HG03378 (cell line): Measurements from ENCODE around the gene WNK4.
"Not testable (repeated sequence)": the region's sequence is repeated elsewhere in the genome, so short reads cannot be mapped to it uniquely, and the experiment has no call there.

Experiments
- ATAC-seq: cut with Tn5 transposase; IDR thresholded peaks from one replicate; pipeline ENCODE4 v1.9.1; 2021; ENCODE audit warnings: mild to moderate bottlenecking, moderate library complexity; ENCODE audit not compliant: unreplicated experiment

WNK4 gene

DNA sequence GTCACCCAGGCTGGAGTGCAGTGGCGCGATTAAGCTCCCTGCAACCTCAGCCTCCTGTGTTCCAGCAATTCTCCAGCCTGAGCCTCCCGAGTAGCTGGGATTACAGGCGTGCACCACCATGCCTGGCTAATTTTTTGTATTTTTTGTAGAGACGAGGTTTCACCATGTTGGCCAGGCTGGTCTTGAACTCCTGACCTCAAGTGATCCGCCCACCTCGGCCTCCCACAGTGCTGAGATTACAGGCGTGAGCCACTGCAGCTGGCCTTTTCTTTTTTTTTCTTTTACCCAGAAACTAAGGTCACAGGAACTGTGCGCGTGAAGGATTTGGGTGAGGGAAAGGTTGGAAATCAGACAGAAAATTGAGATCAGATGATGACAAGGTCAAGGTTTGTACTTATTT, 10.4 kb upstream of the WNK4 start:
- not testable (repeated sequence) for ATAC-seq

DNA sequence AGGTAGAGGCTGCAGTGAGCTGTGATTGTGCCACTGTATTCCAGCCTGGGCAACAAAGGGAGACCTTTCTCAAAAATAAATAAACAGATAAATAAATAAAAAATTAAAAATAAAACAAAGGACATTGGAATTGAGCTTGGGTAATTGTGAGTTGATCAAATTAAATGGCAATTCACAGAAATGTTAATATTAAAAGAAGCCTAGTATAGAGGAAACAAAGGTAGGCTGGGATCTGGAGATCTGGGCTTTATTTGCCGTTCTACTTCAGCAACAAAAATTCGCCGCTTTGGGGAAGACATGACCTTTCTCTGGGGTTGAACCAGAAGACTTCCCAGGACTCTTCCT, 7.5 kb upstream of the WNK4 start:
- ATAC-seq = no peak

DNA sequence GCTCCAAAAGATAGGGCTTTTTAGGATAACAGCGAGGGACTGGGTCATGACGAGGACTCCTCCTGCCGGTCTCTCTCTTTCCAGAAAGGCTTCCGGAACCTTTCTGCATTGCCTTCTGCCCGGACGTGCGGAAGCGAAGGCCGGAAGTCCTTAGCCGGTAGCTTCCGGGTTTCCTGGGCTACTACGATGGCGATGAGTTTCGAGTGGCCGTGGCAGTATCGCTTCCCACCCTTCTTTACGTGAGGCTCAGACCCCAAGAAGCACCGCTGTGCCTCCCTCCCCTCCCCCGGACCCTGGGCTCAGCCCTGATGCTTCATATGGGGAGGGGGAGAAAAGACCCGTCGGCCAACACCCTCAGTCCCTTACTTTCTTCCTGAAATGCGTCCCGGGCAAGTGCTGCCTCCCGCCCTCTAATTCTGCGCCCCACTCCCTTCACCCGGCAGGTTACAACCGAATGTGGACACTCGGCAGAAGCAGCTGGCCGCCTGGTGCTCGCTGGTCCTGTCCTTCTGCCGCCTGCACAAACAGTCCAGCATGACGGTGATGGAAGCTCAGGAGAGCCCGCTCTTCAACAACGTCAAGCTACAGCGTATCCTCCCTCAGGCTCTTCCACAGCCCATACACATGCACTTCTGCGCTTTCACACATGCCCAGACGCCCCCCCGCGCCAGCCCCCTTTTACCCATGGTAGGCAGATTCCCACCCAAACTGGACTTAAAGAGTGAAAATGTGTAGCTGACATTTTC, 6.9 kb upstream of the WNK4 start, which contains the start of gene VPS25:
TSS of gene VPS25 (plus strand) at position 160 of the 746 bp plus-strand sequence. CDS start at position 187, 27 bp downstream.
- ATAC-seq = no peak

DNA sequence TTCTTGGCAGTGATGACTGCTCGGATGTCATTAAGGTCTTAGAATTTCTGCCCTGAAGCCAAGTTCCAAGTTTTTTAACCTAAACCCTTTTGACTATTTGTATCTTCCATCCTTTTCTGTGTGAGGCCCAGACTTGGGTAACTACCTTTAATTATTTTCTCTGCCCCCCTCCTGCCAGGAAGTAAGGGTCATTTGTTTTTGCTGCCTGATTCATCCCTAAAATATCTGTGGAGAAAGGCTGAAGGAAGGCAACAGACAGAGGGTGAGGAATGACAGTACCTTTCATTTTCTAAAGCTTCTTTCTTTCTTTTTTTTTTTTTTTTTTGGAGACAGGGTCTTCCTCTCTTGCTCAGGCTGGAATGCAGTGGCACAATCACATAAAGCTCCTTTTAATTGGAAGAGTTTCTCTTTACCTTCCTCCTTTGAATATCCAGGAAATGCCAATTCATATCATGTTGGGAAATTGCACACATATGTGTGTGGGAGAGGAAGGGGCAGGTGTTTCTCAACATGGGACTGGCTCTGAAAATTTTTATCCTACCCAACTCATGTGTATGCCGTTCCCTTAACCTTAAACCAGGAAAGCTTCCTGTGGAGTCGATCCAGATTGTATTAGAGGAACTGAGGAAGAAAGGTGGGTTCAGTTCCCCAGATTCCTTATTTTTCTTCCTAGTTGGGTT, 6.2 kb upstream of the WNK4 start:
- ATAC-seq = no peak

DNA sequence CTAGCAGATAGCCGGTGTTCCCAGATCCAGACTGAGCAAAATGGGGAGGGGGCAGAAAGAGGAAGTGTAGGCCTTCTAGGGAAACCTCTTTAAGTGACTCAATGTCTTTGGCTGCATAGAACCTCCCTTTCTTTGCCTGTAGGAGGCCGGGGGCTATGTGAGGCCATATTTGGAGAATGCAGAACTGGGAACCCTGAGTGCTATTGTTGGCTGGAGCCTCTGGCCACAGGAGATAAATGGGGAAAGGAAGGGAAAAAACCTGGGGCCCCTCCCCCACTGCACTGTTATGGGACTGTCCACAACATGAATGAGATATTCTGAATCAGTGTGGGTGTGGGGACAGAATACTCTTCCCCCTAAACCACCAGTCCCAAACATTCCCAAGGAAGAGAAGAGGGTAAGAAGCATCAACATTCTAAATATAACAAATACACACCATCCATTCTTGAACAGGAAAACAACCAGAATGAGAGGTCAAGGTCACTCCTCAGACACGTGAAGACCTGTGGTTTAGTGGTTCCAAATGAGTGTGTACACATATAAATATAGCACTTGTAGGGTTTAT, 4.8 kb upstream of the WNK4 start:
- no peak for ATAC-seq

DNA sequence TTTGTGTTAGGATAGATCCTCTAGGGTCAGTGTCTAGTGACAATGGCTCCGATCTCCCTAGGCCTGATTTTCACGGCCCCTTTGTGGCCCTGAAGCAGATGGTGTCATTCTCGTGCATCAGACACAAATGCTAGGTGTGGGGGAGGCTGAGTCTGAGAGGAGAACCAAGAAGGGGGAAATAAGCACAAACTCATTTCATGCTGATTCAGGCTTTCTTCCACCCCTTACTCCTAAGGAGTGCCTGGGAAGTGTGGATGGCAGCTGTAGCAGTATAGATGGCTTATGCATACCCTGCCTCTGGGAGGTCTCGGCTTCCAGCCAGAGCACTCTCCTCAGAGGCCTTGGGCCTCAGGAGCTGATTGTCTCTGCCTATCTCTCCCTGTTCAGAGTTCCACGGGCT, 1.8 kb upstream of the WNK4 start:
- ATAC-seq = no peak

DNA sequence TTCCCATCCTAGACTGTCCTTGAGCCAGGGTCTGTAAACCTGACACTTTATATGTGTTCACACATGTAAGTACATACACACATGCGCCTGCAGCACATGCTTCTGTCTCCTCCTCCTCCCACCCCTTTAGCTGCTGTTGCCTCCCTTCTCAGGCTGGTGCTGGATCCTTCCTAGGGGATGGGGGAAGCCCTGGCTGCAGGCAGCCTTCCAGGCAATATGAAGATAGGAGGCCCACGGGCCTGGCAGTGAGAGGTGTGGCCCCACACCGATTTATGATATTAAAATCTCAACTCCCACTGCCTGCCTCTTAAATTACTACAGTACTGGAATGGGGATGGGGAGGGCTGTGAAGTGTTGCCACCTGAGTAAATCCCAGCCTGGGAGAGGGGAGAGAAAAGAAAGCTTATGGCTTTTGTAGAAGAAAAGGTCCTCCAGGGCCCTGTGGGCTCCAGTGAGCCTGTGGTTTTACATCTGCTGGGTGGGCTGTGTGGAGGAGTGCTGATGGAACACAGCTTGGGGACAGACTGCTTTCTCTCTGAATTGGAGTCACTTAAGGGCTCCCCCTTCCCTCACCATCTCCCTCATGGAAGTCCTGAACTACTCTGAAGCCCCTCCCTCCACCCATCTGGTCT, 990 bp upstream of the WNK4 start:
- ATAC-seq = no peak

DNA sequence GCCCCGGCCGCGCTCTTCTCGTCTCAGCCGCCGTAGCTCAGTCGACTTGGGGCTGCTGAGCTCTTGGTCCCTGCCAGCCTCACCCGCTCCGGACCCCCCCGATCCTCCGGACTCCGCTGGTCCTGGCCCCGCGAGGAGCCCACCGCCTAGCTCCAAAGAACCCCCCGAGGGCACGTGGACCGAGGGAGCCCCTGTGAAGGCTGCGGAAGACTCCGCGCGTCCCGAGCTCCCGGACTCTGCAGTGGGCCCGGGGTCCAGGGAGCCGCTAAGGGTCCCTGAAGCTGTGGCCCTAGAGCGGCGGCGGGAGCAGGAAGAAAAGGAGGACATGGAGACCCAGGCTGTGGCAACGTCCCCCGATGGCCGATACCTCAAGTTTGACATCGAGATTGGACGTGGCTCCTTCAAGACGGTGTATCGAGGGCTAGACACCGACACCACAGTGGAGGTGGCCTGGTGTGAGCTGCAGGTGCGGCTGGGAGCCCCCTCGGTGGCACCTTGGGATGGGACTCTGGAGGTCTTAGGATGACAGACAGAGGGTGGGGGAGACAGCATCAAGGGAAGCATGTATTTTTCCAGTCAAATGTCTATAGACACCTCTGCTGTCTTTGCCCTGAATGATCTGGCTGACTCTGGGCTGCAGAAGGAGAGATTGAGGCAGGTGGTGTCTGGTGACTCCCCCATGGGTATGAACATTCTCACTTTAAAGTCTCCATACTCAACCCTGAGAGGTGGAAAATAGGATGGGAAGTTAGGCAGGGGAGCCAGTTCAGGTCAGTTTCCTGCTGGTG, 635 bp downstream of the WNK4 start:
- no peak for ATAC-seq

DNA sequence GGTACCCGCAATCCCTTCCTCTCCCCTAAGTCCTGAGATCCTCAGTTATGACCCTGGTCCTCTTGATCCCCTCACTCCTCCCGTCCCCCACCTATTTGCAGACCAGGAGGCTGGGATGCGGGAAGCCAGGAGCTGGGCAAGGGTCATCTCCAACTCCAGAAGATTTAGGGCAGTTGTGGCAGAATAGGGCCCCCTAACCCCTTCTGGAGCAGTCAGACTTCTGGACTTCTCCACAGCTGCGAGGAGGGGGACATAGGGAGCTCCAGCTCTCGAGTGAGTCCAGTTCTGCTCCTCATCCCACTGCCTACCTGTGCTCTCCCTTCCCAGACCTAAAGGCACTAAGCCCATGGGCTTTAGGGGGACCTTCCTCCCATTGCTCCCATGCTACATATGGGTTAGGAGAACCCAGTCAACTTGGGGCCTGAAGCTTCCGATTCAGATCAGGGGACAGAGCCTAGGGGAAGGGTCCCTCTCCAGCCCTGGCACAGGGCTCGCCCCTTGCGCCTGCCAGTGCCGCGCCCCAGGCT, 1.3 kb downstream of the WNK4 start:
- no peak for ATAC-seq

DNA sequence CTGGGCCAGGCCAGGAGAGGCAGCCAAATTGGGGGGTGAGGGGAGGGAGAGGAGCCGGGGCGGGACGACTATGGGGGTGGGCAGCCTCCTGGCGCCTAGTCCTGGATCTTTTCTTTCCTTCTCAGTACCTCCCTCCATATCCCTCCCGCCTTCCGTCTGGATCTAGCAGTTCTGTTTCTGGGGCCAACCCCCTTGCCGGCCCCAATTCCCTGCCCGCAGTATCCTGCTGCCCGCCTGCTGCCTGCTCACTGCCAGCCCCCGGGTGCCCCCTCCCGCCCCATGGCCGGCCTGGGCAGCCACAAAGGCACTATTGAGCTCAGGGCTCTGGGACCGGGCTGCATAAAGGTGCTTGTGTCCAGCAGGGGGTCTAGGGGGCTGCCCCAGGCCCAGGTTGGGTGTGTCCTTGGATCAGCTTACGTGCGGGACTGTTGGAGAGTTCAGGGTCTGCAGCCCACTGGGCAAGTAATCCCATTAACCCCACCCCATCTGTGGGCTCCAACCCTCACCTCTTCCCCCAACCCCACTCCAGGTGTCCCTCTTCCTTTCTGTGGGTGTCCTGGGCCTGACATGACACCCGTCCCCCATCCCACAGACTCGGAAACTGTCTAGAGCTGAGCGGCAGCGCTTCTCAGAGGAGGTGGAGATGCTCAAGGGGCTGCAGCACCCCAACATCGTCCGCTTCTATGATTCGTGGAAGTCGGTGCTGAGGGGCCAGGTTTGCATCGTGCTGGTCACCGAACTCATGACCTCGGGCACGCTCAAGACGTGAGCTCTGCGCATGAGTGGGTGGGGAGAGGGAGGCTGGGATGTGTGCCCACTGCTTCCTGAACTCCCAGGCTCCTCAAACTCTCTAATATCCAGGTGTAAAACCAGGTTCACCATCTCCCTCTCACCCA, 2.0 kb downstream of the WNK4 start:
- no peak for ATAC-seq

DNA sequence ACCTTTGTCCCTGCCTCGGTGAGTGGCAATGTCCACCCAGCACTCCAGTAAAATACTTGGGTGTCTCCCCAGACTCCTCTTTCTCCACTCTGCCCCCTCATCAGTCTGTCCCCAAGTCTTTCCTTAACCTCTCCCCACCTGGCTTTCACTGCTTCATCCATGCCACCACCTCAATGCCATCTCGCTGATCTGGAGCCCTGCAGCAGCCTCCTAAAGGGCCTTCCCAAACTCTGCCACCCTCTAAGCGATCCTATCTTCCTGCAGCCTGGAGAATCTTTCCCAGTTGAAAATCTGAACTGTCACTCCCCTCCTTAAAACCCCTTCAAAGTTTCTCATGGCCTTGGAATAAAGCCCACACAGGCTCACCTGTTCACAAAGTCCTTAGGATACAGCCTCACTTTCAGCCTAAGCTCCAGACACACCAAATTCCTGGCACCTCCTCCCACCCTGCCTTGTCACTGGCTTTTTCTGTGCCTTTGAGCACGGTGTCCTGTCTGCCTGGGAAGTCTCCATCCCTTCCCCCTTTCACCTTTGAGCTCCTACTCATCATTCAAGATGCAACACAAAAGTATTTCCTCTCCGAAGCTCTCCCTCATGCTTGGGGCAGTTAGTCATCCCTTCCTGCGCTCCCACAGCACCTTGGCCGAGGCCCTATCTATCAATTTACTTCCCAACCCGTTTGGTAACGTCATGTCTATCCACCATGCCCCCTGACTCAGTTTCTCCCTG, 2.8 kb downstream of the WNK4 start:
- ATAC-seq = no peak

DNA sequence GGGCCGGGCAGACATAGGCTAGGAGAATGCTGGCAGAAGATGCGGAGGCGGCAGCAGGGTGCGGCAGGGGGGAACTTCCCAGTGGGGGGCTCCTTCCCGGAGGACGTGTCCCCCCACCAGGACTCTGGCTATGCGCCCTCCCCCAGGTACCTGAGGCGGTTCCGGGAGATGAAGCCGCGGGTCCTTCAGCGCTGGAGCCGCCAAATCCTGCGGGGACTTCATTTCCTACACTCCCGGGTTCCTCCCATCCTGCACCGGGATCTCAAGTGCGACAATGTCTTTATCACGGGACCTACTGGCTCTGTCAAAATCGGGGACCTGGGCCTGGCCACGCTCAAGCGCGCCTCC, 3.4 kb downstream of the WNK4 start:
- no peak for ATAC-seq

DNA sequence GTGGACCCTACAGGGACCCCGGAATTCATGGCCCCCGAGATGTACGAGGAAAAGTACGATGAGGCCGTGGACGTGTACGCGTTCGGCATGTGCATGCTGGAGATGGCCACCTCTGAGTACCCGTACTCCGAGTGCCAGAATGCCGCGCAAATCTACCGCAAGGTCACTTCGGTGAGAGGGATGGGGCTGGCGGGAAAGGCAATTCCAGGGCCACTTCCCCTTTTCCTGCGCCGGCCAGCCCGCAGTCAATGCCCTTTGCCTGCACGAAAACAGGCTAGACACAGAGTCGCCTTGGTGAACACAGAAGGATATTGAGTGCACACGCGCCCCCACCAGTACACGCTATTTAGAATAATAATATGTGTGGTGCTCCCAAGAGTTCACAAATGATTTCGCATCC, 4.0 kb downstream of the WNK4 start:
- no peak for ATAC-seq

DNA sequence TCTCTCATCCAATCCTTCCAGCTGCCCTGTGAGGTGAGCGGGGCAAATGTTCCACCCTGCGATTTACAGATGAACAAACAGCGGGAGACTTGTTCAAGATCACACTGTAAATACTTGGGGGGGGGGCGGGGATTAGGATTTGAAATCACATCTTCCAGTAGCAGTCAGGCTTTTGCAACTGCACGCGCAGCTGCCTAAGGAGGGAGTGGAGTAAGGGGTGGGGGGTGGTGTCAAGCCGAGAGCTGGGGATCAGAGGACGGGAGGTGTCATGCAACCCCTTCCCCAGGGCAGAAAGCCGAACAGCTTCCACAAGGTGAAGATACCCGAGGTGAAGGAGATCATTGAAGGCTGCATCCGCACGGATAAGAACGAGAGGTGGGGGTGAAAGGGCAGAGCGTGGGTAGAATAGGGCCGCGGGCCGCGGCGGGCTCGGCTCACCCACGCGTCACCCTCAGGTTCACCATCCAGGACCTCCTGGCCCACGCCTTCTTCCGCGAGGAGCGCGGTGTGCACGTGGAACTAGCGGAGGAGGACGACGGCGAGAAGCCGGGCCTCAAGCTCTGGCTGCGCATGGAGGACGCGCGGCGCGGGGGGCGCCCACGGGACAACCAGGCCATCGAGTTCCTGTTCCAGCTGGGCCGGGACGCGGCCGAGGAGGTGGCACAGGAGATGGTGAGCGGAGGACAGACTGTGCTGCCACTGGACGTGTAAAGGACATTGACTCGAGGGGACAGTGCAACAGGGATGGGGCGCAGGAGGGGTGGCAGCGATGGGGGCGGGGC, 4.6 kb downstream of the WNK4 start:
- no peak for ATAC-seq

DNA sequence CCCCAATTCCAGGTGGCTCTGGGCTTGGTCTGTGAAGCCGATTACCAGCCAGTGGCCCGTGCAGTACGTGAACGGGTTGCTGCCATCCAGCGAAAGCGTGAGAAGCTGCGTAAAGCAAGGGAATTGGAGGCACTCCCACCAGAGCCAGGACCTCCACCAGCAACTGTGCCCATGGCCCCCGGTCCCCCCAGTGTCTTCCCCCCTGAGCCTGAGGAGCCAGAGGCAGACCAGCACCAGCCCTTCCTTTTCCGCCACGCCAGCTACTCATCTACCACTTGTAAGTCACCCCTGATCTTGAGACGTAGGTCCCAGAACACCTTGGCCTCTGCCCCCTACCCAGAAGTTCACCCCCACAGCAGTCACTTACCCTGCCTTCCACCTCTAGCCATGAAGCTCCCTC, 6.9 kb downstream of the WNK4 start:
- no peak for ATAC-seq

DNA sequence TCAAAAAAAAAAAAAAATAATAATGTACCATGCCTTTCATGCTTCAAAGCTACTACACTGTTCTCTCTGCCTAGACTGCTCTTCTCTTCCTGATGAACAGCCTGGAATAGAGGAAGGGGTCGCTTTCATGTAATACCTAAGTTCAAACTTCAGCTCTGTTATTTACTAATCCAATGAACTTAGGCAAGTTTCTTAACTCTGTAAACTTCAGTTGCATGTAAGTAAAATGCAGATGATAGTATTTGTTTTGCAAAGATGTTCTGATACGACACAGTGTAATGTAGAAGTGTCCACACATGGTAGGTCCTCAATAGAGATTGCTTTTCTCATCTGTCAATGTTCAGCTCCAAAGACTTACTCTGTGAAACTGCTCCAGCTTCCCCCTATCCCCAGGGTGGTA, 11.5 kb downstream of the WNK4 start:
- ATAC-seq = no peak

DNA sequence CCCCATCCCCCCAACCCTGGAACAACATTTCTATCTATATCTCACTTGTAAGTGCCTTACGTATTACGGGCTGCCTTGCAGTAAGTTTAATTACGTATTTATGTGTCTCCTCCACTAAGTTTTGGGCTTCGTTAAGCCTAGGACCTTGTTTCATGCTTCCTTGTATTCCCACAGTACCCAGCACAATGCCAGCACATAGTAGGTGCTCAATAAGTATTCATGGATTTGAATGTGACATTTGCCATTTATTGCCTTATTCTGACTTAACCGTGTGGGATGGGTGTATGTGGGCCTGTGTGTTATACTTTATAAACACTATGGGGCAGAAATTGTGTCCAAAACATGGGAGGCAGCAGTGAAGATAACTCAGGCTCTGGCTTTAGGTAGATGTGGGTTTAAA, 12.1 kb downstream of the WNK4 start:
- ATAC-seq = no peak

DNA sequence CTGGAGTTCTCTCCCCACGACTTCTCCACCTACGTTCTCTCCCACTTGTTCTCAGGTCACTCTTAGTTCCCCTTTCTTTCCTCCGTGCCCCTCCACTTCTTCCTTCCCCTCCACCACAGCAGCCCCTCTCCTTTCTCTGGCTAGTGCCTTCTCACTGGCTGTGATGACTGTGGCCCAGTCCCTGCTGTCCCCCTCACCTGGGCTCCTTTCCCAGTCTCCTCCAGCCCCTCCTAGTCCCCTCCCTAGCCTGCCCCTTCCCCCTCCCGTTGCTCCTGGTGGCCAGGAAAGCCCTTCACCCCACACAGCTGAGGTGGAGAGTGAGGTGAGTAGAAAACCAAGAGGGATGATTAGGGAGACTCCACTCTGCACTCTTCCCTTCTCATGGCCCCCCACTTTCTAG, 14.7 kb downstream of the WNK4 start:
- no peak for ATAC-seq

DNA sequence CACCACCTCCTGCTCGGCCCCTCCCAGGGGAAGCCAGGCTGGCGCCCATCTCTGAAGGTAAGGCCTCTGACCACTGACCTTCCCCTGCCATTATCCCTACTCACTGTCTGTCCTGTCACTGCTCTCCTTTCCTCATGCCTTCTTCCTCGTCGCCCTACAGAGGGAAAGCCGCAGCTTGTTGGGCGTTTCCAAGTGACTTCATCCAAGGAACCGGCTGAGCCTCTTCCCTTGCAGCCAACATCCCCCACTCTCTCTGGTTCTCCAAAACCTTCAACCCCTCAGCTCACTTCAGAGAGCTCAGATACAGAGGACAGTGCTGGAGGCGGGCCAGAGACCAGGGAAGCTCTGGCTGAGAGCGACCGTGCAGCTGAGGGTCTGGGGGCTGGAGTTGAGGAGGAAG, 15.1 kb downstream of the WNK4 start:
- ATAC-seq = no peak
